ENCODE data around the gene KMT2C.
"Not testable (repeated sequence)": the region's sequence is repeated elsewhere in the genome, so short reads cannot be mapped to it uniquely, and the experiment has no call there.

KMT2C gene

DNA sequence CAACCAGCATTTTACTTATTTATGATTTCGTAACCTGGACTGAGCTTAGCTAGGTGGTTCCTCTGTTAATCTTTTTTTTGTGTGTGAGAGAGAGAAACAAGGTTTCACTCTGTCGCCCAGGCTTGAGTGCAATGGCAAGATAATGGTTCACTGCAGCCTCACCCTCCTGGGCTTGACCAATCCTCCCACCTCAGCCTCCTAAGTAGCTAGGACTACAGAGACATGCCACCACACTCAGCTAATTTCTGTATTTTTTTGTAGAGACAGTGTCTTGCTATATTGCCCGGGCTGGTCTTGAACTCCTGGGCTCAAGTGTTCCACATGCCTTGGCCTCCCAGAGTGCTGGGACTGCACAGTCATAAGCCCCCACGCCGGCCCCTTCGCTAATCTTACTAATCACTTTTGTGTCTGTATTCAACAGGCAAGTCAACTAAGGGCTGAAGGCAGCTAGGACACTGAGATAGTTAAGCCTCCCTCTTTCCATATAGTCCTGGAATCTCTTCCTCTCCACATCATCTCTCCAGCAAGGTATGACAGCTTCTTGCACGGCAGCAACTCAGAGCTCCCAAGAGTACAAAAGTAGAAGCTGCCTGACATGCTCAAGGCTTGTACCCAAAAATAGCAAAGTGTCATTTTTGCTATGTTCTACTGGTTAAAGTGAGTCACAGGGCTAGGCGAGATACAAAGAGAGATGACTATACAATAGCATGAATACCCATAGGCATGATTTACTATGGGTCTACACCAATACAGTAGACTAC lies 11.3 kb downstream of the KMT2C start:
- no peak overlapping the region for H3K9ac ChIP-seq (ENCODE audit: low read length)
- TF ChIP-seq, protein P1, sequence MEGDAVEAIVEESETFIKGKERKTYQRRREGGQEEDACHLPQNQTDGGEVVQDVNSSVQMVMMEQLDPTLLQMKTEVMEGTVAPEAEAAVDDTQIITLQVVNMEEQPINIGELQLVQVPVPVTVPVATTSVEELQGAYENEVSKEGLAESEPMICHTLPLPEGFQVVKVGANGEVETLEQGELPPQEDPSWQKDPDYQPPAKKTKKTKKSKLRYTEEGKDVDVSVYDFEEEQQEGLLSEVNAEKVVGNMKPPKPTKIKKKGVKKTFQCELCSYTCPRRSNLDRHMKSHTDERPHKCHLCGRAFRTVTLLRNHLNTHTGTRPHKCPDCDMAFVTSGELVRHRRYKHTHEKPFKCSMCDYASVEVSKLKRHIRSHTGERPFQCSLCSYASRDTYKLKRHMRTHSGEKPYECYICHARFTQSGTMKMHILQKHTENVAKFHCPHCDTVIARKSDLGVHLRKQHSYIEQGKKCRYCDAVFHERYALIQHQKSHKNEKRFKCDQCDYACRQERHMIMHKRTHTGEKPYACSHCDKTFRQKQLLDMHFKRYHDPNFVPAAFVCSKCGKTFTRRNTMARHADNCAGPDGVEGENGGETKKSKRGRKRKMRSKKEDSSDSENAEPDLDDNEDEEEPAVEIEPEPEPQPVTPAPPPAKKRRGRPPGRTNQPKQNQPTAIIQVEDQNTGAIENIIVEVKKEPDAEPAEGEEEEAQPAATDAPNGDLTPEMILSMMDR (IDR thresholded peaks at IDR 0.05; ENCODE audit: low read length), result no peak
- no peak for TF ChIP-seq EZH2phosphoT487 (IDR thresholded peaks at IDR 0.05; ENCODE audit: low read length)
- no peak for TF ChIP-seq EZH2 (optimal IDR thresholded peaks at IDR 0.05; ENCODE audit: low read depth, low read length)
- H4K20me1 ChIP-seq (ENCODE audit: insufficient read depth, low read length), result peaks cover 69% of the 10 kb centered on the region
- H3K36me3 ChIP-seq (replicated peaks; ENCODE audit: insufficient read depth, low read length), result no peaks in the 10 kb centered on the region
- H3K9me2 ChIP-seq (replicated peaks; ENCODE audit: insufficient read depth, low read length), result no peaks in the 10 kb centered on the region
- no peaks in the 10 kb centered on the region for H3K9me3 ChIP-seq (replicated peaks; ENCODE audit: insufficient read depth, low read length)
- no peak overlapping the region for H2AFZ ChIP-seq (ENCODE audit: low read length)
- H3K27me3 ChIP-seq (replicated peaks; ENCODE audit: insufficient read depth, low read length), result no peaks in the 10 kb centered on the region
- H3K4me1 ChIP-seq (ENCODE audit: low read length), result peaks cover 16% of the 10 kb centered on the region
- no peaks in the 10 kb centered on the region; the same call in 1 of the 2 replicates for H3F3A ChIP-seq (ENCODE audit: insufficient read depth, low read length)
- H3K79me2 ChIP-seq (ENCODE audit: low read length), result peaks cover 100% of the 10 kb centered on the region
- no peak overlapping the region for H3K27ac ChIP-seq (ENCODE audit: low read length)
- no peak for DNase-seq
- H3K4me3 ChIP-seq (ENCODE audit: low read length), result no peak overlapping the region
- H3K4me2 ChIP-seq (ENCODE audit: low read depth, low read length), result no peak overlapping the region

DNA sequence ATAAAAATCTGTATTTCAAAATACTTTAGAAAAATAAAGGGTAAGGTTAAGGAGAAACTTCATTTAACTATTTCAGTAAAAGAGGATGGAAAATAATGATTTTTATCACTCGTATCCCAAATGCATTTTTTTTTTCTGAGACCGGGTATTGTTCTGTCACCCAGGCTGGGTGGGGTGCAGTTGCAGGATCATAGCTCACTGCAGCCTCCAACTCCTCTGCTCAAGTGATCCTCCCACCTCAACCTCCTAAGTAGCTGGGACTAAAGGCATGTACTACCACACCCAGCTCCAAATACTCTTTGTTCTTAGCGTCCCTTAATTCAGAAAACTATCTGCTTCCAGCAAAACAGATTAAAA lies 11.8 kb downstream of the KMT2C start:
- Histone ChIP-seq H2AFZ (ENCODE audit: low read length) (no peak overlapping the region), H3K4me1 (ENCODE audit: low read length) (peaks cover 18% of the 10 kb centered on the region), H3F3A (ENCODE audit: insufficient read depth, low read length) (no peaks in the 10 kb centered on the region; the same call in 1 of the 2 replicates), H3K4me2 (ENCODE audit: low read depth, low read length) (no peak overlapping the region), H3K9me3 (replicated peaks; ENCODE audit: insufficient read depth, low read length) (no peaks in the 10 kb centered on the region), H3K36me3 (replicated peaks; ENCODE audit: insufficient read depth, low read length) (no peaks in the 10 kb centered on the region), H3K9me2 (replicated peaks; ENCODE audit: insufficient read depth, low read length) (no peaks in the 10 kb centered on the region), H4K20me1 (ENCODE audit: insufficient read depth, low read length) (peaks cover 65% of the 10 kb centered on the region), H3K27me3 (replicated peaks; ENCODE audit: insufficient read depth, low read length) (no peaks in the 10 kb centered on the region), H3K79me2 (ENCODE audit: low read length) (peaks cover 100% of the 10 kb centered on the region), H3K4me3 (ENCODE audit: low read length) (no peak overlapping the region), H3K27ac (ENCODE audit: low read length) (no peak overlapping the region), H3K9ac (ENCODE audit: low read length) (no peak overlapping the region)
- no peak for TF ChIP-seq EZH2phosphoT487 (IDR thresholded peaks at IDR 0.05; ENCODE audit: low read length)
- no peak for TF ChIP-seq EZH2 (optimal IDR thresholded peaks at IDR 0.05; ENCODE audit: low read depth, low read length)
- TF ChIP-seq, protein P1 (IDR thresholded peaks at IDR 0.05; ENCODE audit: low read length), result no peak
- DNase-seq, result no peak

DNA sequence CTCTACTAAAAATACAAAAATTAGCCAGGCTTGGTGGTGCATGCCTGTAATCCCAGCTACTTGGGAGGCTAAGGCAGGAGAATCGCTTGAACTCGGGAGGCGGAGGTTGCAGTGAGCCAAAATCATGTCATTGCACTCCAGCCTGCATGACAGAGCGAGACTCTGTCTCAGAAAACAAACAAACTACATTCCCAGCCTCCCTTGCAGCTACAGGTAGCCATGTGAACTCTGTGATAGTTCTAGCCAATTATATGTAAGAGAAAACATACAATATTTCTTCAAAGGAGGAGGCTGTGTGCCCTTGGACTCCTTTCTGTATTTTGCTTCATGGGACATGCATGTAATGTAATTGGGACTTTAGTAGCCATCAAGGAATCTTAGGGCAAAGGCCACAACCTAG lies 12.6 kb downstream of the KMT2C start:
- not testable (repeated sequence) for H3K27ac ChIP-seq (ENCODE audit: low read length); H3K27me3 ChIP-seq (replicated peaks; ENCODE audit: insufficient read depth, low read length); H3K36me3 ChIP-seq (replicated peaks; ENCODE audit: insufficient read depth, low read length); H3K9ac ChIP-seq (ENCODE audit: low read length); DNase-seq; H3K4me2 ChIP-seq (ENCODE audit: low read depth, low read length); H2AFZ ChIP-seq (ENCODE audit: low read length); H3K4me3 ChIP-seq (ENCODE audit: low read length); H3K9me3 ChIP-seq (replicated peaks; ENCODE audit: insufficient read depth, low read length); H3K9me2 ChIP-seq (replicated peaks; ENCODE audit: insufficient read depth, low read length); H3F3A ChIP-seq (ENCODE audit: insufficient read depth, low read length)
- H3K4me1 ChIP-seq (ENCODE audit: low read length), result peaks cover 18% of the 10 kb centered on the region
- peaks cover 100% of the 10 kb centered on the region for H3K79me2 ChIP-seq (ENCODE audit: low read length)
- H4K20me1 ChIP-seq (ENCODE audit: insufficient read depth, low read length), result peaks cover 59% of the 10 kb centered on the region

DNA sequence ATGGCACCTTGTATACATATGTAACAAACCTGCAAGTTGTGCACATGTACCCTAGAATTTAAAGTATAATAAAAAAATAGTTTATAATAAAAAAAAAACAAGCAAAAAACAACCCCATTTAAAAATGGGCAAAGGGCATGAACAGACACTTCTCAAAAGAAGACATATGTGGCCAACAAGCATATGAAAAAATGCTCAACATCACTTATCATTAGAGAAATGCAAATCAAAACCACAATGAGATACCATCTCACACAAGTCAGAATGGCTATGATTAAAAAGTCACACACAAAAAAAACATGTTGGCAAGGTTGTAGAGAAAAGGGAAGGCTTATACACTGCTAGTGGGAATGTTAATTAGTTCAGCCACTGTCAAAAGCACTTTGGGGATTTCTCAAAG lies 14.9 kb downstream of the KMT2C start:
- H3K4me3 ChIP-seq (ENCODE audit: low read length); H2AFZ ChIP-seq (ENCODE audit: low read length); H3K36me3 ChIP-seq (replicated peaks; ENCODE audit: insufficient read depth, low read length); H3K27ac ChIP-seq (ENCODE audit: low read length); H3K9ac ChIP-seq (ENCODE audit: low read length); H3F3A ChIP-seq (ENCODE audit: insufficient read depth, low read length); H3K9me3 ChIP-seq (replicated peaks; ENCODE audit: insufficient read depth, low read length); DNase-seq; H3K4me2 ChIP-seq (ENCODE audit: low read depth, low read length); H3K9me2 ChIP-seq (replicated peaks; ENCODE audit: insufficient read depth, low read length); H3K27me3 ChIP-seq (replicated peaks; ENCODE audit: insufficient read depth, low read length): not testable (repeated sequence)
- Histone ChIP-seq H3K79me2 (ENCODE audit: low read length) (peaks cover 100% of the 10 kb centered on the region), H4K20me1 (ENCODE audit: insufficient read depth, low read length) (peaks cover 39% of the 10 kb centered on the region), H3K4me1 (ENCODE audit: low read length) (peaks cover 18% of the 10 kb centered on the region)
